Activated CD4-positive, alpha-beta memory T cell treated with anti-CD3 and anti-CD28 coated beads, Interleukin-2, amount 10 ng/mL, durations not matched to agents 7 days and 5 days (primary cell): Measurements from ENCODE around the gene ZC3HAV1. TPM values are rescaled to one million over a fixed set of nuclear protein-coding genes. Genes with fewer than 3 reads are reported as not detected.
"Not testable (repeated sequence)": the region's sequence is repeated elsewhere in the genome, so short reads cannot be mapped to it uniquely, and the experiment has no call there.

Experiments used
- CTCF ChIA-PET: fragments of 350-600 bp; sonication (Branson Sonifier 250); formaldehyde crosslinking; loops from one replicate; lab custom pipeline; 2021; ENCODE audit warnings: antibody characterized with exemption, inconsistent platforms; lab: Charles Lee
- POLR2A ChIA-PET: fragments of 350-600 bp; sonication (Branson Sonifier 250); formaldehyde crosslinking; loops from one replicate; lab custom pipeline; 2021; ENCODE audit warnings: antibody characterized with exemption; lab: Charles Lee
- DNase-seq: peaks from one replicate; pipeline ENCODE4 v3.0.0-alpha.2; 2020
- H3K27ac Mint-ChIP-seq: one replicate; pipeline ENCODE4 v1.8.0; 2021; ENCODE audit warnings: mild to moderate bottlenecking, mixed read lengths
- H3K27me3 Mint-ChIP-seq: one replicate; pipeline ENCODE4 v1.8.0; 2021; ENCODE audit warnings: mixed read lengths
- H3K36me3 Mint-ChIP-seq: one replicate; pipeline ENCODE4 v1.8.0; 2021; ENCODE audit warnings: low read depth, mixed read lengths
- H3K4me1 Mint-ChIP-seq: one replicate; pipeline ENCODE4 v1.8.0; 2021; ENCODE audit warnings: mixed read lengths
- H3K4me3 Mint-ChIP-seq: one replicate; pipeline ENCODE4 v1.8.0; 2021; ENCODE audit warnings: mild to moderate bottlenecking, mixed read lengths
- H3K9me3 Mint-ChIP-seq: one replicate; pipeline ENCODE4 v1.8.0; 2021; ENCODE audit warnings: mixed read lengths
- total RNA-seq, 2 experiments: library from RNA; stranded (reverse); gene quantifications; one replicate each; pipeline ENCODE4 v1.2.3, GENCODE V29; 2021

The ZC3HAV1 gene
- total RNA-seq, 2 experiments from 2014 or later = 129 to 133 TPM

DNA sequence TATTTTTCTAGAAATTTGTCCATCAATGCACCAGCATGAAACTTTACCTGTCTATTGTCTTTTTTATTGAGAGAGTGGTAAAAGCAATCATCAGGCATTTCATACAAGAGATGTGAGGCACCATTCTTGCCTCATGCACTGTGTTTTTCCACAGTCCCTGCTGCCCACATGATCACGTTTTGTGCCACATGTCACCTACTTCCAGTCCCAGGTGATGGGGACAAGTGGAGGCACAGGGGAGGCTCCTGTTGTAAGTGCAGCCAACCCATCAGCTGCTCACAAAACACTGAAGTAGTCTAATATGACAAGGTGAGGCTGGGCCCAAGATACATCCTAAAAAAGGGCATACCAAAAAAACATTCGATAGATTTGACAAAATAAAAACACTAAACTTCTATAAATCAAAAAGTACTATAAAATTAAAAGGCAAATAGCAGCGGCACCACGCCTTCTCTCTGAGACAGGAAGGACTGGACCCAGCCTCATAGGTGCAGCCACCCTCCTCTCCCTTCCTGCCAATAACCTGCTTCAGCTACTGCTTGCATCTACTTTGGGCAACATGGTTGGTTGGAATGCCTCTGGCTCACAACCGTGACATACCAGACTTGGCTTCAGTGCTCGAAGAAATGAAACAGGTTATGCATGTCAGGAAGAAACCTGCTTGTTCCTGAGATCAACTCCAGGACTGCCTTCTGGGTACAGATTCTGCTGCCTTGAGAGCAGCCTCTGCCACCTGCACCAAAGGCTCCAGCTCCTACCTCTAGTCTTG, 76.0 kb downstream of the ZC3HAV1 start:
- POLR2A ChIA-PET = interaction anchor here (1.1 to 5.1 kb wide), 6 partner anchors 10 to 39 kb away, joined by 3 to 36 read pairs (median 8); no protein-coding TSS in a partner anchor

DNA sequence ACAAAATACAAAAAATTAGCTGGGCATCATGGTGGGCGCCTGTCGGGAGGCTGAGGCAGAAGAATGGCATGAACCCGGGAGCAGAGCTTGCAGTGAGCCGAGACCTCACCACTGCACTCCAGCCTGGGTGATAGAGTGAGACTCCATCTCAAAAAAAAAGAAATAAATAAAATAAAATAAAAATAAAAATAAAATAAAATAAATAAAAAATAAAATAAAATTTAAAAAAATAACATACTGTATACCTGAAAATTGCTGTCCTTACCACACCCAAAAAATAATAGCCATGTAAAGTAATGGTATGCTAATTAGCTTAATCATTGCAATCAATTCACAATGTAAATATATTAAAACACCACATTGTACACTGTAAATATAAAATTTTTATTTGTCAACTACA, 77.0 kb downstream of the ZC3HAV1 start:
- no peak overlapping the region for H3K27ac Mint-ChIP-seq
- H3K4me1 Mint-ChIP-seq = peaks cover 33% of the 10 kb centered on the region
- H3K27me3 Mint-ChIP-seq = peaks cover under 1% of the 10 kb centered on the region
- peaks cover 47% of the 10 kb centered on the region for H3K36me3 Mint-ChIP-seq
- no peak overlapping the region for H3K4me3 Mint-ChIP-seq
- DNase-seq = no peak
- no peaks in the 10 kb centered on the region for H3K9me3 Mint-ChIP-seq
- POLR2A ChIA-PET = interaction anchor here (5.1 kb wide), 1 partner anchor 12 kb away, joined by 36 read pairs; no protein-coding TSS in a partner anchor
- CTCF ChIA-PET = interaction anchor here (1.1 to 2.1 kb wide), 2 partner anchors 13 to 15 kb away, joined by 4 read pairs; no protein-coding TSS in a partner anchor

More for the DNA sequence above, 76.0 kb downstream of the ZC3HAV1 start:
- Mint-ChIP-seq H3K27me3 (peaks cover 7% of the 10 kb centered on the region), H3K27ac (no peak overlapping the region), H3K36me3 (peaks cover 39% of the 10 kb centered on the region), H3K9me3 (no peaks in the 10 kb centered on the region), H3K4me3 (peak overlapping the region; percentile 83), H3K4me1 (peaks cover 37% of the 10 kb centered on the region)
- no peak for DNase-seq
- CTCF ChIA-PET = interaction anchor here (0.7 to 2.1 kb wide), 5 partner anchors 14 to 147 kb away, joined by 3 to 4 read pairs (median 3); no protein-coding TSS in a partner anchor

DNA sequence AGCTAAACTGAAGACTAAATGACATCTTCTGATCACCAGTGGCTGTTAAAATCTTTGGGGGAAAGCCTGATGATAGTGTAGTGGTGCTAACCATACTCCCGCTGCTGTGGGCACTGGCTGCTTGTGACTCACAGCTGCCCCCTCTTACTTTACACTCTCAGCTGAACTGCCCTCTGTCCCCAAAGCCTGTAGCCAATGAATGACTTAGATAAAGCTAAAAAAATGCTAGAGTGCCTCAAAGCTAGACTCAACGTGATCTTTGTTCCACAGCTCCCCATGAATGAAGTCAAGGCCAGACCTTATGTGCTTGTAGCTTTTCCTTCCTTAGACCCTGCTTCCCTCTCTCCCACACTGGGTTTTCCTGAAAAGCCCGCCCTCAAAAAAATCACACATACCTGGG, 80.2 kb downstream of the ZC3HAV1 start:
- DNase-seq = peak; percentile 2
- Mint-ChIP-seq H3K4me1 (peaks cover 19% of the 10 kb centered on the region), H3K27ac (no peak overlapping the region), H3K4me3 (no peak overlapping the region), H3K27me3 (no peaks in the 10 kb centered on the region), H3K36me3 (peaks cover 61% of the 10 kb centered on the region), H3K9me3 (no peaks in the 10 kb centered on the region)
- CTCF ChIA-PET = interaction anchor here (0.6 to 2.2 kb wide), 3 partner anchors 11 to 402 kb away, joined by 3 to 17 read pairs (median 6); no protein-coding TSS in a partner anchor
- POLR2A ChIA-PET = no interaction called here

DNA sequence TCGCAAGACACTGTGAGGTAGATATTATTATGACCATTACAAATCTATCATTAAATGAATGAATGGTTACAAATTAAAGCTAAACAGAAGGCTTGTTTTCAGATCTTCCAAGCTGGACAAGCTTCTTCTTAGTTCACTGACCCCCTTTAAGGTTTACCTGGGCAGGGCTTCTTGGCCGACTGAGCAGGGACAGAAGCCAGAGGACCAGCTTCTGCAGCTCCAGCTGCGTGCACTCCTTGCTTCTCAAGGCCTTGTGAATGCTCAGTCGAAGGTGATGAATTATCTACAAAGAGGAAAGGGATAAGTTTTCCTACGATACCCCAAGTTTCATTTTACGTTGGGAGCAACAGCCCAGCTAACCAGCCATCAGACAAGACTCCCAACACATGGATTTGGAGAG, 83.0 kb downstream of the ZC3HAV1 start:
- H3K4me1 Mint-ChIP-seq = peaks cover 4% of the 10 kb centered on the region
- no peak for DNase-seq
- H3K27me3 Mint-ChIP-seq = no peaks in the 10 kb centered on the region
- H3K4me3 Mint-ChIP-seq = no peak overlapping the region
- H3K9me3 Mint-ChIP-seq = no peaks in the 10 kb centered on the region
- CTCF ChIA-PET = interaction anchor here (1.0 to 1.9 kb wide), 4 partner anchors 9 to 140 kb away, joined by 3 to 9 read pairs (median 3); no protein-coding TSS in a partner anchor
- POLR2A ChIA-PET = interaction anchor here (1.5 to 1.8 kb wide), 2 partner anchors 9 to 22 kb away, joined by 4 to 5 read pairs; no protein-coding TSS in a partner anchor
- no peak overlapping the region for H3K27ac Mint-ChIP-seq
- peaks cover 67% of the 10 kb centered on the region for H3K36me3 Mint-ChIP-seq

DNA sequence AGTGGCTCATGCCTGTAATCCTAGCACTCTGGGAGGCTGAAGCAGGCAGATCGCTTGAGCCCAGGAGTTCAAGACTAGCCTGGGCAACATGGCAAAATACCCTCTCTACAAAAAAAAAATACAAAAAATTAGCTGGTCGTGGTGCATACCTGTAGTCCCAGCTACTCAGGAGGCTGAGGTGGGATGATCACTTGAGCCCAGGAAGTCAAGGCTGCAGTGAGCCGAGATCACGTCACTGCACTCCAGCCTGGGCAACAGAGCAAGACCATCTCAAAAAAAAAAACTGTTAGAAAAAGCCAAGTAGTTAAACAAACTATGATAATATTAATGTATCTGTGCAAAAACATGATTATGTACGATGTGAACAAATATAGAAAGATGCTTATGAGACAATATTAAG, 83.7 kb downstream of the ZC3HAV1 start:
- not testable (repeated sequence) for H3K27ac Mint-ChIP-seq, H3K4me1 Mint-ChIP-seq, H3K4me3 Mint-ChIP-seq, H3K27me3 Mint-ChIP-seq, H3K9me3 Mint-ChIP-seq, DNase-seq
- H3K36me3 Mint-ChIP-seq = peaks cover 62% of the 10 kb centered on the region
- ChIA-PET POLR2A (interaction anchor here (0.7 to 1.8 kb wide), 3 partner anchors 9 to 21 kb away, joined by 3 to 5 read pairs (median 4); no protein-coding TSS in a partner anchor), CTCF (interaction anchor here (1.0 to 1.9 kb wide), 4 partner anchors 9 to 139 kb away, joined by 3 to 9 read pairs (median 3); no protein-coding TSS in a partner anchor)

DNA sequence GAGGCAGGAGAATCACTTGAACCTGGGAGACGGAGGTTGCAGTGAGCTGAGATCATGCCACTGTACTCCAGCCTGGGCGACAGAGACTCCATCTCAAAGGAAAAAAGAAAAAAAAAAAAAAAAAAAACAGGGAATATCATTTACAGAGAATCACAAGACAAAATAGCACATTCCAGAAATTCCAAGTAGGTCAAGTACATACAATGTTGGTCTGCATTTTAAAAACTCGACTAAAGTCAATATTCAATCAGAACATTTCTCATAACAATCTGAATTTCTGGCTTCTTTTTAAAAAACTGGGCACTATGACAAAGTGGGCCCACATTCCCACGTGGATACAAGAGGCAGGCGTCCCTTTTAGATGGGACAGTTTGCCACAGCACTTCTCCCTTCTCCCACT, 86.4 kb downstream of the ZC3HAV1 start:
- Mint-ChIP-seq H3K27me3 (no peaks in the 10 kb centered on the region), H3K9me3 (no peaks in the 10 kb centered on the region), H3K27ac (no peak overlapping the region), H3K36me3 (peaks cover 47% of the 10 kb centered on the region), H3K4me1 (peaks cover 5% of the 10 kb centered on the region), H3K4me3 (no peak overlapping the region)
- POLR2A ChIA-PET = interaction anchor here (2.5 kb wide), 1 partner anchor 11 kb away, joined by 8 read pairs; no protein-coding TSS in a partner anchor
- CTCF ChIA-PET = interaction anchor here (1.1 kb wide), 1 partner anchor 137 kb away, joined by 3 read pairs; no protein-coding TSS in a partner anchor
- DNase-seq = no peak

DNA sequence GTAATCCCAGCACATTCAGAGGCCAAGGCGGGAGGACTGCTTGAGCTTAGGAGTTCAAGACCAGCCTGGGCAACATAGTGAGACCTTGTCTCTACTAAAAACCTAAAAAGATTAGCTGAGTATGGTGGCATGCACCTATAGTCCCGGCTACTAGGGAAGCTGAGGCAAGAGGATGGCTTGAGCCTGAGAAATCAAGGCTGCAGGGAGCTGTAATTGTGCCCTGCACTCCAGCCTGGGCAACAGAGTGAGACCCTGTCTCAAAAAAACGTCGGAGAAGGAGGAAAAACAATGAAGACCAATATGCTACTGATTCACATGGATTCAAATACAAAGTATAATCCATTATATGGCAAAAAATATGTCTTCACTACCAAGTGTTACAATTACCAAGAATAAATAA, 87.2 kb downstream of the ZC3HAV1 start:
- no peak overlapping the region for H3K27ac Mint-ChIP-seq
- H3K36me3 Mint-ChIP-seq = peaks cover 42% of the 10 kb centered on the region
- no peaks in the 10 kb centered on the region for H3K9me3 Mint-ChIP-seq
- H3K4me3 Mint-ChIP-seq = no peak overlapping the region
- H3K27me3 Mint-ChIP-seq = no peaks in the 10 kb centered on the region
- no peak for DNase-seq
- POLR2A ChIA-PET = interaction anchor here (1.6 to 2.5 kb wide), 2 partner anchors 12 to 30 kb away, joined by 4 to 8 read pairs; no protein-coding TSS in a partner anchor
- CTCF ChIA-PET = interaction anchor here (1.1 kb wide), 1 partner anchor 136 kb away, joined by 3 read pairs; no protein-coding TSS in a partner anchor
- peaks cover 9% of the 10 kb centered on the region for H3K4me1 Mint-ChIP-seq

DNA sequence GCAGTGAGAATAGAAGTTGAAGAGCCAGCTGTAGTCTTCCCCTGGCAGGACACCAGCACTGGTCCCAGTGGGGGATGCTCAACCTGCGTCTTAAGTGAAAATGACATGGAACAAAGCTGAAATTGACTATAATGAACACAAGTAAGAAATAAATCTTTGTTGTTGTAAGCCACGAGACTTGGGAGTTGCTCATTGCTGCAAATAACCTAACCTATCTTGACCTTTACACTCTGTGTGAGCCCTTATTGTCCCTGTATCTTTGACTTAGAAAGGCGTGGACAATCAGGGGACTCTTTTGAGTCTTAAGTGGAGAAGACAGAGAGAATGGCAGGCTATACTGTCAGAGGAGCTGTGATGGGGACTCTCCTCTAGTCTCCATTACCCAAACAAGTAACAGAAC, 90.6 kb downstream of the ZC3HAV1 start:
- no peaks in the 10 kb centered on the region for H3K9me3 Mint-ChIP-seq
- ChIA-PET POLR2A (interaction anchor here (1.0 to 2.4 kb wide), 2 partner anchors 56 to 91 kb away, joined by 3 to 9 read pairs; no protein-coding TSS in a partner anchor), CTCF (interaction anchor here (0.7 to 3.1 kb wide), 9 partner anchors 10 to 435 kb away, joined by 3 to 17 read pairs (median 4); no protein-coding TSS in a partner anchor)
- H3K4me1 Mint-ChIP-seq = peaks cover 12% of the 10 kb centered on the region
- H3K27ac Mint-ChIP-seq = no peak overlapping the region
- no peak overlapping the region for H3K4me3 Mint-ChIP-seq
- peaks cover 23% of the 10 kb centered on the region for H3K36me3 Mint-ChIP-seq
- DNase-seq = no peak
- peaks cover 16% of the 10 kb centered on the region for H3K27me3 Mint-ChIP-seq

DNA sequence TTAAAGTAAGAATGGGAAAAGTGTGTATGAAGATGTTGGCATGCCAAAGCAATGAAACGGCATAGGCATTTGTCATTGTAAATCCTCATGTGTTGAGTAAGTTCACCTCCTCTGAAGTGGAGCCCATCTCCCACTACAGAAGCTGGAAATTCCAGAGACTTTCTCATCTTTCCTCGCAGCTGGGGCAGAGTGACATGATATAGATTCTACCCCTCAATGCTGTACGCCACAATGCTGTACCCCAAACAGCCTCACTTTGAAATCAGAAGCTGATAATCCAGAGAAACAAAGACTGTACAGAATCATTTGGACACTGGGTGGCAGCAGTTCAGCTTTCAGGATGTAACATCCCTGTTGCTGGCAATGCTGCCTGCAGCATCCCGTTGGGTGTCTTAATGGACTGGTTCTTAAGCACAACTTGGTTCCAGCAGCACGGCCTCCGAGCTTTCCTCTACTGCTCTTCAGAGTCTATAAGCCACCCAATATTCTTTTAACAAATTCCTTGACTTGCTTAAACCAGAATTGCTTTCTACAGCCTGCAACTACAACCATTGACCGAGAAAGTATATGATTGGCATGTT, 92.5 kb downstream of the ZC3HAV1 start:
- CTCF ChIA-PET = interaction anchor here (0.7 to 3.1 kb wide), 25 partner anchors 9 to 1400 kb away, joined by 3 to 17 read pairs (median 4); partner anchors contain the start of gene ZC3HAV1L
- peaks cover 7% of the 10 kb centered on the region for H3K36me3 Mint-ChIP-seq
- peaks cover 21% of the 10 kb centered on the region for H3K27me3 Mint-ChIP-seq
- peak; percentile 74 for DNase-seq
- peaks cover 12% of the 10 kb centered on the region for H3K4me1 Mint-ChIP-seq
- no peak overlapping the region for H3K27ac Mint-ChIP-seq
- H3K9me3 Mint-ChIP-seq = no peaks in the 10 kb centered on the region
- POLR2A ChIA-PET = interaction anchor here (1.3 to 2.4 kb wide), 3 partner anchors 9 to 58 kb away, joined by 3 to 9 read pairs (median 5); no protein-coding TSS in a partner anchor
- H3K4me3 Mint-ChIP-seq = no peak overlapping the region

DNA sequence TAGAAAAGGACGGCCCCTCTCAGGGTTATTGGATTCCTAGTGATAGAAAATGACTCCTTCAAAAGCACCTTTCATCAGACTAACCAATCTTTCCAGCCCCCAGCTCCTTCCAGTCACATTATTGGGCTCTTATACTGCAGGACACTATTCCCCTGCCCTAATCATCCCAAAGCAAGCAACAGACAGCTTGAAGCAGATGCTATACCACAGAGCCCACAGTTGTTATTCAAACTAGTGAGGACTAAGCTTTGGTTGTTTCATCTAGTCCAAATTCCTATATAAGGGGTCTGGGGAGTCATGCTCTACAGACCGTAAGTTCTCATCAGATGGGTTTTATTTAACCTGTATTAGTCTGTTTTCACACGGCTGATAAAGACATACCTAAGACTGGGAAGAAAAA, 98.1 kb downstream of the ZC3HAV1 start:
- no peaks in the 10 kb centered on the region for H3K36me3 Mint-ChIP-seq
- peaks cover 22% of the 10 kb centered on the region for H3K27me3 Mint-ChIP-seq
- H3K9me3 Mint-ChIP-seq = peaks cover 2% of the 10 kb centered on the region
- no peak for DNase-seq
- CTCF ChIA-PET = no interaction called here
- no peak overlapping the region for H3K27ac Mint-ChIP-seq
- H3K4me1 Mint-ChIP-seq = no peaks in the 10 kb centered on the region
- H3K4me3 Mint-ChIP-seq = no peak overlapping the region
- POLR2A ChIA-PET = no interaction called here

DNA sequence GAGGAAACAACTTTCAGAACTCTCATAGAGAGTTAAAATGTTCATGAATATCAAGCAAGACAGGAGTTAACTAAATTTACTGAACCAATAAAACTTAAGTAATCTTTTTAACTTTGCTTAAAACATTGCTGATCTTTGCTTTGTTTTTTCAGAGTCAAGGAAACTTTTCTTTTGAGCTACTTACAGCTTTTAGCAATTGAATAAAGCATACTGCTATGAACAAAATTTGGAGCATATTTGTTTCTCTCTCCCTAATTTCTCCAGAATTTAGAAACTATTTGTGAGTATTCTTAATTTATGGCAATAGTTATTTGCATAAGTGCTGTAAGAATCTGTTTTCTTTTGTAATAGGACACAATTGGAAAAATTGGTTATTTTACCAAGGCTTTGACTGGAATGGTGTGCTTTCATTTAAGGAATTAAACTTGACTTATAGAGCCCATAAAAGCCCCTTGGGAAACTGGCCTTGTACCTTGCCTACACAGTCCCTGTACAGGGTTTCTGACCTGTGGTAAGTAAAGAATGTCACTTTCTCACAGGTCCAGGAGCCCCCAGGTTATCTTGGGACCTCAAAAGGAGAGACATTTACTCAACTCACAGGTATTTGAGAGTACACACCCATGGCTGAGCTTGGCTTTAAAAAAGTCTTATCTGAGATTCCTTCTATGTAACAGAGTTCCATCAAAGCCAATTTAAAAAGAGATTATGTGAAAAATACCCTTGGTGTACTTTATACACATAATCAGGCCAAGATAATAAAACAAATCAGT, 105.0 kb downstream of the ZC3HAV1 start:
- peaks cover 7% of the 10 kb centered on the region for H3K36me3 Mint-ChIP-seq
- no peak for DNase-seq
- peaks cover 26% of the 10 kb centered on the region for H3K27me3 Mint-ChIP-seq
- ChIA-PET CTCF (no interaction called here), POLR2A (interaction anchor here (0.8 kb wide), 1 partner anchor 22 kb away, joined by 4 read pairs; no protein-coding TSS in a partner anchor)
- peaks cover 2% of the 10 kb centered on the region for H3K4me1 Mint-ChIP-seq
- no peak overlapping the region for H3K4me3 Mint-ChIP-seq
- no peak overlapping the region for H3K27ac Mint-ChIP-seq
- H3K9me3 Mint-ChIP-seq = peaks cover 17% of the 10 kb centered on the region

DNA sequence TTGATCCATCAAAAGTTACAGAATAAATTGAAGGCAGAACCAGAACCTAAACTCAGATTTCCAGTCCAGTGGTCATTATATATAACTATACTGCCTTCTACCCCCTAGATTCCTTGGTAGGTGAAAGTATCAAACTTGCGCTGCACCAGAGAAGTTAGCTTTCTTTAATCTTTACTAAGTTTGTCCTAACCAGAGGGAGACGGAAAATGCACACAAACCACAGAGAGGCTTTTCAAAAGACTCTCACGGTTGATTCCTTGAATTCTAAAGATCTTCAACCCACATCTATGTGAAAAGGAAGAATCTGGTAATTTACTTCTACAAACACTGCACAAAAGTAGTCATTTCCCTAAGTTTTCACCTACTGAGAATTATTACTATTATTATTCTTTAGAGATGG, 110.1 kb downstream of the ZC3HAV1 start:
- peaks cover 28% of the 10 kb centered on the region for H3K27me3 Mint-ChIP-seq
- ChIA-PET POLR2A (no interaction called here), CTCF (no interaction called here)
- no peak overlapping the region for H3K27ac Mint-ChIP-seq
- H3K9me3 Mint-ChIP-seq = peaks cover 6% of the 10 kb centered on the region
- peaks cover under 1% of the 10 kb centered on the region for H3K36me3 Mint-ChIP-seq
- H3K4me1 Mint-ChIP-seq = peaks cover 5% of the 10 kb centered on the region
- no peak for DNase-seq
- H3K4me3 Mint-ChIP-seq = no peak overlapping the region
